ENCODE data around the gene APOBEC3C. TPM values are rescaled to one million over a fixed set of nuclear protein-coding genes. Genes with fewer than 3 reads are reported as not detected.
"Not testable (repeated sequence)": the region's sequence is repeated elsewhere in the genome, so short reads cannot be mapped to it uniquely, and the experiment has no call there.

Gene APOBEC3C
- total RNA-seq, 1 donor from 2014 or later = 25.1 TPM

DNA sequence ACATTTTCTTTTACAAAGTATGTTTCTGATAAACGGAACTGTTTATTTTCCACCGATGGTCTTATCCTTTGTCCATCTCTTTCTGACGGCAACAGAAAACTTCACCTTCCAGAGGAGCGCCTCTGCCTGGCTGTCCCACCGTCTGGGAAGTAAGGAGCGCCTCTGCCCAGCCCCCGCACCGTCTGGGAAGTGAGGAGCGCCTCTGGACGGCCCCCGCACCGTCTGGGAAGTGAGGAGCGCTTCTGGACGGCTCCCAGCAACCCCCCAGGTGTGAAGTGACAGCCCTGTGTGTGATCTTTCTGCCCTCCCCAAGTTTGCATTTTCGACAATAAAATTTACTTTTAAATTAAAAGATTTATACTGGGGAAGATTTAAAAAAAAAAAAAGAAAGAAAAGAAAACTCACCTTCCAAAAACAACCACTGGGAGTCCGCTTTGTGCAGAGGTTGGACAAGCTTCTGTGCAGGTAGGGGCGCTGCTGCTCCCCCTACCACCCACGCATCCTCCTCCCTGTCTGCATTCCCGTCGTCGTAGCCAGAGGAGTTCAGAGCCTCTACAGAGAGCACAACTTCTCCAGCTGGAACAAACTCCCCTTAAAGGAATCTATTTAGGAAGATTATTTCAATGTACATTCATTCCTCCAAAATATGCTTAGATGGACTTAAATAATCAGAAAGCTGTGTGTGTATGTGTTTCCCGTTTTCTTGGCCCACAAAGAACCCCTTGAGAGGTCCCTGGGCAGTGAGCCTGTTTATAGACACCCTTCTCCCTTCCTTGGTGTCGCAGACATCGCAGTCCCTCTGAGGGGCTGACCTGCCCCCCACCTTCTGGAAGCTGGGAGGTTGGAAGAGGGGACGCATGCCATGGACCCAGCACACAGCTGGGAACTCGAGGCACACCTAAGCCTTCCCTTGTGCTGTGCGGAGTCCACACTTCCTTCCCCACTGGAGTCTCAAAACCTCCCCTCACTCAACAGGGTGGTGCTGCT, 32.8 kb upstream of the APOBEC3C start:
- Histone ChIP-seq H3K27me3 (ENCODE audit: low read depth) (no peaks in the 10 kb centered on the region), H3K4me3 (peak overlapping the region; percentile 60), H3K36me3 (no peaks in the 10 kb centered on the region), H3K9me3 (replicated peaks) (no peaks in the 10 kb centered on the region), H3K4me1 (peaks cover 8% of the 10 kb centered on the region), H3K27ac (replicated peaks) (peak overlapping the region; percentile 12)
- TF ChIP-seq, protein P1, sequence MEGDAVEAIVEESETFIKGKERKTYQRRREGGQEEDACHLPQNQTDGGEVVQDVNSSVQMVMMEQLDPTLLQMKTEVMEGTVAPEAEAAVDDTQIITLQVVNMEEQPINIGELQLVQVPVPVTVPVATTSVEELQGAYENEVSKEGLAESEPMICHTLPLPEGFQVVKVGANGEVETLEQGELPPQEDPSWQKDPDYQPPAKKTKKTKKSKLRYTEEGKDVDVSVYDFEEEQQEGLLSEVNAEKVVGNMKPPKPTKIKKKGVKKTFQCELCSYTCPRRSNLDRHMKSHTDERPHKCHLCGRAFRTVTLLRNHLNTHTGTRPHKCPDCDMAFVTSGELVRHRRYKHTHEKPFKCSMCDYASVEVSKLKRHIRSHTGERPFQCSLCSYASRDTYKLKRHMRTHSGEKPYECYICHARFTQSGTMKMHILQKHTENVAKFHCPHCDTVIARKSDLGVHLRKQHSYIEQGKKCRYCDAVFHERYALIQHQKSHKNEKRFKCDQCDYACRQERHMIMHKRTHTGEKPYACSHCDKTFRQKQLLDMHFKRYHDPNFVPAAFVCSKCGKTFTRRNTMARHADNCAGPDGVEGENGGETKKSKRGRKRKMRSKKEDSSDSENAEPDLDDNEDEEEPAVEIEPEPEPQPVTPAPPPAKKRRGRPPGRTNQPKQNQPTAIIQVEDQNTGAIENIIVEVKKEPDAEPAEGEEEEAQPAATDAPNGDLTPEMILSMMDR (IDR thresholded peaks at IDR 0.05; ENCODE audit: borderline replicate concordance) = no peak
- intact Hi-C loops (cut with micrococcal nuclease) = no loop called here
- no peak for DNase-seq

DNA sequence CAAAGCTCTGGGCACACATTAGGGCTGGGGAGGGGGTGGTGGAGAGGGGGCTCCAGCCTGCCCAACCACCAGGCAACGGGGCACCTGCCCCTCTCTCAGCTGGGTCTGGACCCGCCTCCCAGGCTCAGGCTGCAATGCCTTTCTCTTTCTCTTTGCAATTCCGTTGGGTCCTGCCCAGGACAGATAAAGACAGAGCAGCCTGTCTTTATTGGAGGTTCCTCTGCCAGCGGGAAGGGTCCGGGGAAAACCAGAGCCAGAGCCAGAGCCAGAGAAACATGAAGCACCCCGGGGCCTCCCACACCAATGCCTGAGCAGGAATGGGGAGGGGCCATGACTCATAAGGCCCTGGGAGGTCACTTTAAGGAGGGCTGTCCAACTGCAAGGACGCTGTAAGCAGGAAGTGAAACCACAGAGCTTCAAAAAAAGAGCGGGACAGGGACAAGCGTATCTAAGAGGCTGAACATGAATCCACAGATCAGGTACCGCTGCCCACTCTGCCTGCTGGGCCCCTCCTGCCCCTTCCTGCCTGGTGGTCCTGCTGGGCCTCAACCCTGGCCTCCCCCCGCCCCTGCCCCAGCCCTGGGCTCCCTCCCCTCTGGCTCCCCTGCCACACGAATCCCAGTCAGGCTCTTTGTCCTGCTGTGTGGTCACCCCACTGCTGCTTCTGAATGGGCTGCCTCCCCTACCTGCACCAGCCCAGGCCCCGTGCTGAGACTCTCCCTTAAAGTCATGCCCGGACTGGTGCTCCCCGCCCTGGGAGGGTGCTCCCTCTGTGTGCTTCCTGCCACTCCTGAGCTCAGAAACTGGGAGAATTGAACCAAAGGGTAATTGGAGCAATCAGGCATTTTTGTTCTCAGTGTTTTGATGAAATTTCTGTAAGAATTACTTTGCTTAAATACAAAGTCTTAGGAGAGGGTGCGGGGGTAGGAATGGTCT, 31.8 kb upstream of the APOBEC3C start, which contains the start of gene APOBEC3B:
Gene APOBEC3B (plus strand): TSS at position 356 of the 936 bp plus-strand sequence. CDS start 107 bp downstream, at position 463.
- Histone ChIP-seq H3K27ac (replicated peaks) (peak within 1 kb of the TSS; percentile 12), H3K9me3 (replicated peaks) (no peaks in the 10 kb centered on the region)
- intact Hi-C loops (cut with micrococcal nuclease) = no loop called here

DNA sequence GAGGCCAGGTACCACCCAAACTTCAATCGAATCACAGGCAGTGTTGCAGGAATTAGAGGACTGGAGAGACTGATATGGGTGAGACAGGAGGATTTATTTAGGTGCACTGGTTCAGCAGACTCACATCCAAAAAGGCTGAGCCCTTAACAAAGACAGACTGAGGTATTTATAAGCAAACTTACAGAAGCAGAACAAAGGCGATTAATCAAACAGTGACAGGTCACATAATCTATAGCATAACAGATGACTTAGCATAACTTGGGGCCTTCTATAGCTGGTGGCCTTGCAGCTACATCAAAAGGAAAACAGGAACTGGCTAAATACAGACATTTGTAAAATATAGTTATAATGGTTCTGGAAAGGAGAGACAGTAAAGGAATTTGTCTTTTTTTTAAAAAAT, 29.8 kb upstream of the APOBEC3C start:
- TF ChIP-seq, protein P1 (IDR thresholded peaks at IDR 0.05; ENCODE audit: borderline replicate concordance) = no peak
- intact Hi-C loops (cut with micrococcal nuclease) = no loop called here
- no peaks in the 10 kb centered on the region for H3K9me3 ChIP-seq (replicated peaks)
- H3K4me1 ChIP-seq = peaks cover 8% of the 10 kb centered on the region
- no peak for DNase-seq
- H3K36me3 ChIP-seq = no peaks in the 10 kb centered on the region
- no peak overlapping the region for H3K27ac ChIP-seq (replicated peaks)
- no peaks in the 10 kb centered on the region for H3K27me3 ChIP-seq (ENCODE audit: low read depth)
- no peak overlapping the region for H3K4me3 ChIP-seq

More for the DNA sequence above, 31.8 kb upstream of the APOBEC3C start, which contains the start of gene APOBEC3B:
- no peaks in the 10 kb centered on the region for H3K36me3 ChIP-seq
- peak within 1 kb of the TSS; percentile 60 for H3K4me3 ChIP-seq
- H3K4me1 ChIP-seq = peaks cover 8% of the 10 kb centered on the region
- DNase-seq = peak; percentile 54
- H3K27me3 ChIP-seq (ENCODE audit: low read depth) = no peaks in the 10 kb centered on the region
- TF ChIP-seq, protein P1 (IDR thresholded peaks at IDR 0.05; ENCODE audit: borderline replicate concordance) = no peak

DNA sequence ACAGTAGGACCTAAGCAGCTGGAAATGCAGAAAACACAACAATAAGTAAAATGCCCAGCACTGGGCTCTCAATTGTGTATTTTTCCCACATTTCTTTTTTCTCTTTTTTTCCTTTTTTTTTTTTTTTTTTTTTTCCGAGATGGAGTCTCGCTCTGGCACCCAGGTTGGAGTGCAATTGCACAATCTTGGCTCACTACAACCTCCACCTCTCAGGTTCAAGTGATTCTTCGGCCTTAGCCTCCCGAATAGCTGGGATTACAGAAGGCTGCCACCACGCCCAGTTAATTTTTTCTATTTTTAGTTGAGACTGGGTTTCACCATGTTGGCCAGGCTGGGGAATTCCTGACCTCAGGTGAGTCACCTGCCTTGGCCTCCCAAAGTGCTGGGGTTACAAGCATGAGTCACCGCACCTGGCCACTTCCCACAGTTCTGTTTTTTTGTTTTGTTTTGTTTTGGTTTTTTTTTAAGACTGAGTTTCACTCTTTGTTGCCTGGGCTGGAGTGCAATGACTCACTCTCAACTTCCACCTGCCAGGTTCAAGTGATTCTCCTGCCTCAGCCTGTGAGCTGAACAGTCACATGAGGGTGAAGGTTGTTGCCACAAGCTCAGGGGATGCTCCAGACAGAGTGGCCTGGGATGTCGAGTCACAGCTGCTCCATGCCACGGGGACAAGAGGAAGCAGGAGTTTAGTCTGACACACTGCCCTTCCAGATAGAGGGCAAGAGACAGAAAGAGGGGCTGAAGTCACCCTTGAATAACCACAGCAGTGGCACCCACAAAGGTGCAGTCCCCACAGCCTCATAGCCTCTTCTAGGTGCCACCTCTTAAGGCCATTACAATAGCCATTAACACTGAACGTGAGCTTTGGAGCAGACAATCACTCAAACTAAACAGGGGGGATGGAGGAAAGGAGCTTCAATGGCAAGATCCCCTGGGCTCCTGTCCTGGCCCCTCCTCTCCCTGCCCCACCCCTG, 29.0 kb upstream of the APOBEC3C start:
- intact Hi-C loops (cut with micrococcal nuclease); H3K27ac ChIP-seq (replicated peaks); H3K4me1 ChIP-seq; DNase-seq; H3K27me3 ChIP-seq (ENCODE audit: low read depth); H3K4me3 ChIP-seq; H3K36me3 ChIP-seq; H3K9me3 ChIP-seq (replicated peaks): not testable (repeated sequence)

DNA sequence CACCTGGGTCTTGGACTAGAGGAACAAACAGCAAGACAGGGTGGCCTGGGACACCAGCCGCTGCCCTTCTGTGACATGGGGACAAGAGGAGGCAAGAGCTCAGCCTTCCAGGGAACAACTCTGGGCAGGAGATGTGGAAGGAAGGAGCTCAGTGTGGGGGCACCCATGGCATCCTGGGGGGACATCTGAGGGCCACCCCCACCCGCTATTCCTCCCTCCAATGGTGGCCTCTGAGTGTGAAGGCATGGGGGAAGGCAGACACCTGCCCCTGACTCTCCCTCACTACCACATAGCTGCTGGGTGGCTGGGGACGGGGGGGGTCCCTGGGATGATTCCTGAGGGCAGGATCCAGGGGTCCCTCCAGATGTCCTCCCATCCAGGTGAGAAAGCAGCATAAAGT, 27.4 kb upstream of the APOBEC3C start:
- Histone ChIP-seq H3K9me3 (replicated peaks) (no peaks in the 10 kb centered on the region), H3K4me3 (no peak overlapping the region), H3K4me1 (peaks cover 5% of the 10 kb centered on the region), H3K27me3 (ENCODE audit: low read depth) (no peaks in the 10 kb centered on the region), H3K27ac (replicated peaks) (no peak overlapping the region), H3K36me3 (no peaks in the 10 kb centered on the region)
- TF ChIP-seq, protein P1 (IDR thresholded peaks at IDR 0.05; ENCODE audit: borderline replicate concordance) = no peak
- intact Hi-C loops (cut with micrococcal nuclease) = no loop called here
- DNase-seq = no peak

All from left ventricle myocardium inferior (tissue), 1 donor.